Measurements from ENCODE around the gene TLR8.

Gene TLR8

GRCh38 chrX:12950851-12951594 lies 44.6 kb downstream of the TLR8 start:
- H3K9me3 ChIP-seq (ENCODE audit: insufficient read depth, low read length), result no peaks in the 10 kb centered on the region; the same call in 1 of the 2 replicates
- H3K4me1 ChIP-seq (ENCODE audit: insufficient read depth, insufficient read length), result peaks cover 3% of the 10 kb centered on the region

GRCh38 chrX:12951595-12951975 lies 45.2 kb downstream of the TLR8 start:
- Histone ChIP-seq H3K4me3 (ENCODE audit: insufficient read length, low read depth) (no peak overlapping the region), H3K9ac (ENCODE audit: insufficient read length, low read depth) (no peak overlapping the region), H3K9me3 (ENCODE audit: insufficient read depth, low read length) (no peaks in the 10 kb centered on the region; the same call in 1 of the 2 replicates), H3K27me3 (ENCODE audit: insufficient read depth, insufficient read length) (no peaks in the 10 kb centered on the region), H3K36me3 (ENCODE audit: insufficient read depth, insufficient read length, low read length) (no peaks in the 10 kb centered on the region), H3K4me1 (ENCODE audit: insufficient read depth, insufficient read length) (peaks cover 2% of the 10 kb centered on the region)
- DNase-seq (ENCODE audit: low read depth, low spot score), result no peak
- TF ChIP-seq SUZ12 (IDR thresholded peaks at IDR 0.05; ENCODE audit: extremely low read depth, insufficient read depth, insufficient read length) (no peak), YY1 (IDR thresholded peaks at IDR 0.05; ENCODE audit: insufficient read depth, insufficient read length) (no peak), ZNF274 (IDR thresholded peaks at IDR 0.05; ENCODE audit: low read depth, low read length) (no peak)

More at GRCh38 chrX:12950851-12951594, 44.6 kb downstream of the TLR8 start:
- Histone ChIP-seq H3K27me3 (ENCODE audit: insufficient read depth, insufficient read length) (no peaks in the 10 kb centered on the region), H3K9ac (ENCODE audit: insufficient read length, low read depth) (no peak overlapping the region), H3K36me3 (ENCODE audit: insufficient read depth, insufficient read length, low read length) (no peaks in the 10 kb centered on the region), H3K4me3 (ENCODE audit: insufficient read length, low read depth) (no peak overlapping the region)
- no peak for DNase-seq (ENCODE audit: low read depth, low spot score)
- TF ChIP-seq ZNF274 (IDR thresholded peaks at IDR 0.05; ENCODE audit: low read depth, low read length) (no peak), YY1 (IDR thresholded peaks at IDR 0.05; ENCODE audit: insufficient read depth, insufficient read length) (no peak), SUZ12 (IDR thresholded peaks at IDR 0.05; ENCODE audit: extremely low read depth, insufficient read depth, insufficient read length) (no peak)

GRCh38 chrX:12953420-12953819 lies 47.0 kb downstream of the TLR8 start:
- TF ChIP-seq ZNF274 (IDR thresholded peaks at IDR 0.05; ENCODE audit: low read depth, low read length) (no peak), SUZ12 (IDR thresholded peaks at IDR 0.05; ENCODE audit: extremely low read depth, insufficient read depth, insufficient read length) (no peak), YY1 (IDR thresholded peaks at IDR 0.05; ENCODE audit: insufficient read depth, insufficient read length) (no peak)
- no peaks in the 10 kb centered on the region for H3K36me3 ChIP-seq (ENCODE audit: insufficient read depth, insufficient read length, low read length)
- H3K9ac ChIP-seq (ENCODE audit: insufficient read length, low read depth), result no peak overlapping the region
- peaks cover 2% of the 10 kb centered on the region for H3K4me1 ChIP-seq (ENCODE audit: insufficient read depth, insufficient read length)
- no peak for DNase-seq (ENCODE audit: low read depth, low spot score)
- H3K27me3 ChIP-seq (ENCODE audit: insufficient read depth, insufficient read length), result no peaks in the 10 kb centered on the region
- H3K4me3 ChIP-seq (ENCODE audit: insufficient read length, low read depth), result no peak overlapping the region
- no peaks in the 10 kb centered on the region for H3K9me3 ChIP-seq (ENCODE audit: insufficient read depth, low read length)

GRCh38 chrX:12954376-12954775 lies 48.0 kb downstream of the TLR8 start:
- no peak for DNase-seq (ENCODE audit: low read depth, low spot score)
- no peak overlapping the region for H3K4me3 ChIP-seq (ENCODE audit: insufficient read length, low read depth)
- no peaks in the 10 kb centered on the region for H3K27me3 ChIP-seq (ENCODE audit: insufficient read depth, insufficient read length)
- no peaks in the 10 kb centered on the region for H3K9me3 ChIP-seq (ENCODE audit: insufficient read depth, low read length)
- H3K4me1 ChIP-seq (ENCODE audit: insufficient read depth, insufficient read length), result peaks cover 2% of the 10 kb centered on the region
- no peak overlapping the region for H3K9ac ChIP-seq (ENCODE audit: insufficient read length, low read depth)
- TF ChIP-seq ZNF274 (IDR thresholded peaks at IDR 0.05; ENCODE audit: low read depth, low read length) (no peak), YY1 (IDR thresholded peaks at IDR 0.05; ENCODE audit: insufficient read depth, insufficient read length) (no peak), SUZ12 (IDR thresholded peaks at IDR 0.05; ENCODE audit: extremely low read depth, insufficient read depth, insufficient read length) (no peak)
- no peaks in the 10 kb centered on the region for H3K36me3 ChIP-seq (ENCODE audit: insufficient read depth, insufficient read length, low read length)

GRCh38 chrX:12954981-12955380 lies 48.6 kb downstream of the TLR8 start:
- Histone ChIP-seq H3K9me3 (ENCODE audit: insufficient read depth, low read length) (no peaks in the 10 kb centered on the region), H3K9ac (ENCODE audit: insufficient read length, low read depth) (no peak overlapping the region), H3K36me3 (ENCODE audit: insufficient read depth, insufficient read length, low read length) (no peaks in the 10 kb centered on the region), H3K27me3 (ENCODE audit: insufficient read depth, insufficient read length) (no peaks in the 10 kb centered on the region), H3K4me3 (ENCODE audit: insufficient read length, low read depth) (no peak overlapping the region), H3K4me1 (ENCODE audit: insufficient read depth, insufficient read length) (no peaks in the 10 kb centered on the region)
- TF ChIP-seq YY1 (IDR thresholded peaks at IDR 0.05; ENCODE audit: insufficient read depth, insufficient read length) (no peak), SUZ12 (IDR thresholded peaks at IDR 0.05; ENCODE audit: extremely low read depth, insufficient read depth, insufficient read length) (no peak)
- DNase-seq (ENCODE audit: low read depth, low spot score), result no peak

- H3K4me3 ChIP-seq (ENCODE audit: insufficient read length, low read depth), result no peak overlapping the region
- H3K9ac ChIP-seq (ENCODE audit: insufficient read length, low read depth), result no peak overlapping the region
These were observed 49.7 kb downstream of the TLR8 start for GRCh38 chrX:12955882-12956703.

More at GRCh38 chrX:12955882-12956703, 49.7 kb downstream of the TLR8 start:
- H3K4me1 ChIP-seq (ENCODE audit: insufficient read depth, insufficient read length), result no peaks in the 10 kb centered on the region
- H3K27me3 ChIP-seq (ENCODE audit: insufficient read depth, insufficient read length), result no peaks in the 10 kb centered on the region
- no peaks in the 10 kb centered on the region for H3K9me3 ChIP-seq (ENCODE audit: insufficient read depth, low read length)
- no peak for DNase-seq (ENCODE audit: low read depth, low spot score)
- TF ChIP-seq YY1 (IDR thresholded peaks at IDR 0.05; ENCODE audit: insufficient read depth, insufficient read length), result no peak
- TF ChIP-seq ZNF274 (IDR thresholded peaks at IDR 0.05; ENCODE audit: low read depth, low read length), result no peak
- TF ChIP-seq SUZ12 (IDR thresholded peaks at IDR 0.05; ENCODE audit: extremely low read depth, insufficient read depth, insufficient read length), result no peak
- H3K36me3 ChIP-seq (ENCODE audit: insufficient read depth, insufficient read length, low read length), result no peaks in the 10 kb centered on the region

All from NT2/D1 (cell line).